ENCODE results near the gene FOS. TPM values are rescaled to one million over a fixed set of nuclear protein-coding genes. Genes with fewer than 3 reads are reported as not detected.

The FOS gene
- total RNA-seq, 1 experiment from 2014 or later = 5.5 TPM

GRCh38 chr14:75236467-75236866 is 42.2 kb upstream of the FOS start:
- no peak overlapping the region for H3K4me2 ChIP-seq (ENCODE audit: low read depth, low read length, poor library complexity, severe bottlenecking)
- no peak overlapping the region for H3K4me3 ChIP-seq (ENCODE audit: low read length)
- no peaks in the 10 kb centered on the region for H4K20me1 ChIP-seq (ENCODE audit: insufficient read depth, low read depth, low read length)
- H3K9me3 ChIP-seq (ENCODE audit: low read length) = no peaks in the 10 kb centered on the region
- H3K9ac ChIP-seq (ENCODE audit: low read length) = no peak overlapping the region
- H3K27me3 ChIP-seq (ENCODE audit: low read length) = no peaks in the 10 kb centered on the region
- H3K79me2 ChIP-seq (ENCODE audit: low read length) = no peaks in the 10 kb centered on the region
- H3K36me3 ChIP-seq (ENCODE audit: insufficient read depth, low read length) = no peaks in the 10 kb centered on the region
- DNase-seq = no peak
- H3K9me2 ChIP-seq (replicated peaks; ENCODE audit: insufficient read depth, low read length) = no peaks in the 10 kb centered on the region
- no peak overlapping the region for H3K27ac ChIP-seq (ENCODE audit: low read length)
- H3K4me1 ChIP-seq (ENCODE audit: low read length) = no peaks in the 10 kb centered on the region
- no peak overlapping the region for H2AFZ ChIP-seq (ENCODE audit: low read length)

GRCh38 chr14:75236901-75237419 is 41.7 kb upstream of the FOS start:
- no peak overlapping the region for H3K4me3 ChIP-seq (ENCODE audit: low read length)
- no peak overlapping the region for H3K27ac ChIP-seq (ENCODE audit: low read length)
- H3K4me1 ChIP-seq (ENCODE audit: low read length) = no peaks in the 10 kb centered on the region
- no peak for DNase-seq
- no peak overlapping the region for H2AFZ ChIP-seq (ENCODE audit: low read length)
- no peak overlapping the region for H3K9ac ChIP-seq (ENCODE audit: low read length)
- H3K9me3 ChIP-seq (ENCODE audit: low read length) = no peaks in the 10 kb centered on the region
- H3K27me3 ChIP-seq (ENCODE audit: low read length) = no peaks in the 10 kb centered on the region
- no peaks in the 10 kb centered on the region for H3K36me3 ChIP-seq (ENCODE audit: insufficient read depth, low read length)
- no peaks in the 10 kb centered on the region for H3K79me2 ChIP-seq (ENCODE audit: low read length)
- H3K4me2 ChIP-seq (ENCODE audit: low read depth, low read length, poor library complexity, severe bottlenecking) = no peak overlapping the region
- no peaks in the 10 kb centered on the region for H3K9me2 ChIP-seq (replicated peaks; ENCODE audit: insufficient read depth, low read length)
- no peaks in the 10 kb centered on the region for H4K20me1 ChIP-seq (ENCODE audit: insufficient read depth, low read depth, low read length)

- Histone ChIP-seq H3K79me2 (ENCODE audit: low read length) (no peaks in the 10 kb centered on the region), H4K20me1 (ENCODE audit: insufficient read depth, low read depth, low read length) (no peaks in the 10 kb centered on the region), H2AFZ (ENCODE audit: low read length) (no peak overlapping the region), H3K4me3 (ENCODE audit: low read length) (no peak overlapping the region), H3K36me3 (ENCODE audit: insufficient read depth, low read length) (no peaks in the 10 kb centered on the region), H3K9me3 (ENCODE audit: low read length) (no peaks in the 10 kb centered on the region), H3K9me2 (replicated peaks; ENCODE audit: insufficient read depth, low read length) (no peaks in the 10 kb centered on the region), H3K4me2 (ENCODE audit: low read depth, low read length, poor library complexity, severe bottlenecking) (no peak overlapping the region), H3K4me1 (ENCODE audit: low read length) (no peaks in the 10 kb centered on the region), H3K27ac (ENCODE audit: low read length) (no peak overlapping the region), H3K27me3 (ENCODE audit: low read length) (no peaks in the 10 kb centered on the region), H3K9ac (ENCODE audit: low read length) (no peak overlapping the region)
- DNase-seq = no peak
These were observed 39.7 kb upstream of the FOS start for GRCh38 chr14:75238756-75239455.

GRCh38 chr14:75240781-75241180 is 37.8 kb upstream of the FOS start:
- no peak overlapping the region for H3K4me3 ChIP-seq (ENCODE audit: low read length)
- H3K9me3 ChIP-seq (ENCODE audit: low read length) = no peaks in the 10 kb centered on the region
- no peak for DNase-seq
- H3K9ac ChIP-seq (ENCODE audit: low read length) = no peak overlapping the region
- no peaks in the 10 kb centered on the region for H3K36me3 ChIP-seq (ENCODE audit: insufficient read depth, low read length)
- no peaks in the 10 kb centered on the region for H3K27me3 ChIP-seq (ENCODE audit: low read length)
- H4K20me1 ChIP-seq (ENCODE audit: insufficient read depth, low read depth, low read length) = no peaks in the 10 kb centered on the region
- H3K9me2 ChIP-seq (replicated peaks; ENCODE audit: insufficient read depth, low read length) = no peaks in the 10 kb centered on the region
- H3K79me2 ChIP-seq (ENCODE audit: low read length) = no peaks in the 10 kb centered on the region
- H3K4me2 ChIP-seq (ENCODE audit: low read depth, low read length, poor library complexity, severe bottlenecking) = no peak overlapping the region
- H3K27ac ChIP-seq (ENCODE audit: low read length) = no peak overlapping the region
- no peak overlapping the region for H2AFZ ChIP-seq (ENCODE audit: low read length)
- H3K4me1 ChIP-seq (ENCODE audit: low read length) = no peaks in the 10 kb centered on the region

- H4K20me1 ChIP-seq (ENCODE audit: insufficient read depth, low read depth, low read length) = no peaks in the 10 kb centered on the region
- H3K4me2 ChIP-seq (ENCODE audit: low read depth, low read length, poor library complexity, severe bottlenecking) = no peak overlapping the region
- no peaks in the 10 kb centered on the region for H3K9me3 ChIP-seq (ENCODE audit: low read length)
- H3K4me3 ChIP-seq (ENCODE audit: low read length) = no peak overlapping the region
- peaks cover 5% of the 10 kb centered on the region for H3K4me1 ChIP-seq (ENCODE audit: low read length)
- no peak for DNase-seq
- no peaks in the 10 kb centered on the region for H3K27me3 ChIP-seq (ENCODE audit: low read length)
- no peak overlapping the region for H2AFZ ChIP-seq (ENCODE audit: low read length)
- no peaks in the 10 kb centered on the region for H3K79me2 ChIP-seq (ENCODE audit: low read length)
- no peaks in the 10 kb centered on the region for H3K36me3 ChIP-seq (ENCODE audit: insufficient read depth, low read length)
- no peak overlapping the region for H3K9ac ChIP-seq (ENCODE audit: low read length)
- no peak overlapping the region for H3K27ac ChIP-seq (ENCODE audit: low read length)
- H3K9me2 ChIP-seq (replicated peaks; ENCODE audit: insufficient read depth, low read length) = no peaks in the 10 kb centered on the region
These were observed 35.9 kb upstream of the FOS start for GRCh38 chr14:75242546-75243273.

- no peaks in the 10 kb centered on the region for H3K9me3 ChIP-seq (ENCODE audit: low read length)
- H3K27ac ChIP-seq (ENCODE audit: low read length) = no peak overlapping the region
- no peaks in the 10 kb centered on the region for H3K79me2 ChIP-seq (ENCODE audit: low read length)
- H4K20me1 ChIP-seq (ENCODE audit: insufficient read depth, low read depth, low read length) = no peaks in the 10 kb centered on the region
- peaks cover 10% of the 10 kb centered on the region for H3K4me1 ChIP-seq (ENCODE audit: low read length)
- H3K9me2 ChIP-seq (replicated peaks; ENCODE audit: insufficient read depth, low read length) = no peaks in the 10 kb centered on the region
- no peak overlapping the region for H3K9ac ChIP-seq (ENCODE audit: low read length)
- H3K36me3 ChIP-seq (ENCODE audit: insufficient read depth, low read length) = no peaks in the 10 kb centered on the region
- H2AFZ ChIP-seq (ENCODE audit: low read length) = no peak overlapping the region
- no peak overlapping the region for H3K4me2 ChIP-seq (ENCODE audit: low read depth, low read length, poor library complexity, severe bottlenecking)
- no peak for DNase-seq
- no peaks in the 10 kb centered on the region for H3K27me3 ChIP-seq (ENCODE audit: low read length)
- H3K4me3 ChIP-seq (ENCODE audit: low read length) = no peak overlapping the region
These were observed 34.5 kb upstream of the FOS start for GRCh38 chr14:75244121-75244520.

- no peaks in the 10 kb centered on the region for H3K9me2 ChIP-seq (replicated peaks; ENCODE audit: insufficient read depth, low read length)
- H3K9ac ChIP-seq (ENCODE audit: low read length) = no peak overlapping the region
- no peak overlapping the region for H3K27ac ChIP-seq (ENCODE audit: low read length)
- no peaks in the 10 kb centered on the region for H3K79me2 ChIP-seq (ENCODE audit: low read length)
- H4K20me1 ChIP-seq (ENCODE audit: insufficient read depth, low read depth, low read length) = no peaks in the 10 kb centered on the region
- no peak overlapping the region for H2AFZ ChIP-seq (ENCODE audit: low read length)
- H3K36me3 ChIP-seq (ENCODE audit: insufficient read depth, low read length) = no peaks in the 10 kb centered on the region
- H3K27me3 ChIP-seq (ENCODE audit: low read length) = no peaks in the 10 kb centered on the region
- H3K4me3 ChIP-seq (ENCODE audit: low read length) = no peak overlapping the region
- H3K4me2 ChIP-seq (ENCODE audit: low read depth, low read length, poor library complexity, severe bottlenecking) = no peak overlapping the region
- DNase-seq = no peak
- peaks cover 20% of the 10 kb centered on the region for H3K4me1 ChIP-seq (ENCODE audit: low read length)
- H3K9me3 ChIP-seq (ENCODE audit: low read length) = no peaks in the 10 kb centered on the region
These were observed 31.9 kb upstream of the FOS start for GRCh38 chr14:75246546-75247285.

GRCh38 chr14:75247286-75247922 is 31.2 kb upstream of the FOS start:
- H4K20me1 ChIP-seq (ENCODE audit: insufficient read depth, low read depth, low read length) = no peaks in the 10 kb centered on the region
- H3K9ac ChIP-seq (ENCODE audit: low read length) = no peak overlapping the region
- no peak overlapping the region for H3K27ac ChIP-seq (ENCODE audit: low read length)
- H3K9me2 ChIP-seq (replicated peaks; ENCODE audit: insufficient read depth, low read length) = no peaks in the 10 kb centered on the region
- no peaks in the 10 kb centered on the region for H3K9me3 ChIP-seq (ENCODE audit: low read length)
- H3K4me3 ChIP-seq (ENCODE audit: low read length) = no peak overlapping the region
- no peaks in the 10 kb centered on the region for H3K79me2 ChIP-seq (ENCODE audit: low read length)
- H3K27me3 ChIP-seq (ENCODE audit: low read length) = no peaks in the 10 kb centered on the region
- H3K36me3 ChIP-seq (ENCODE audit: insufficient read depth, low read length) = no peaks in the 10 kb centered on the region
- H3K4me2 ChIP-seq (ENCODE audit: low read depth, low read length, poor library complexity, severe bottlenecking) = peak overlapping the region; percentile 14
- peak overlapping the region; percentile 29; the same call in 1 of the 2 replicates for H2AFZ ChIP-seq (ENCODE audit: low read length)
- peaks cover 20% of the 10 kb centered on the region for H3K4me1 ChIP-seq (ENCODE audit: low read length)
- no peak for DNase-seq
